Lower lobe of right lung (tissue), 2 donors: ENCODE data around the gene B3GAT2. TPM values are rescaled to one million over a fixed set of nuclear protein-coding genes. Genes with fewer than 3 reads are reported as not detected.

ENCODE experiments used
- ATAC-seq, 2 donors: fragments of 200-7000 bp; cut with Tn5 transposase; one replicate each; pipeline ENCODE4 v1.9.1; 2020 to 2022; ENCODE audit warnings: mild to moderate bottlenecking in 2 of 2, moderate library complexity in 2 of 2
- DNase-seq: peaks from one replicate; pipeline ENCODE4 v3.0.0-alpha.2; 2020
- H3K27ac ChIP-seq: fragments of 200-600 bp; one replicate; pipeline ENCODE4 v1.8.0; 2022
- H3K27me3 ChIP-seq: fragments of 200-600 bp; one replicate; pipeline ENCODE4 v1.8.0; 2022; ENCODE audit warnings: low read depth
- H3K36me3 ChIP-seq: fragments of 200-600 bp; one replicate; pipeline ENCODE4 v1.8.0; 2022; ENCODE audit warnings: mild to moderate bottlenecking
- H3K4me1 ChIP-seq: fragments of 200-600 bp; one replicate; pipeline ENCODE4 v1.8.0; 2022
- H3K4me3 ChIP-seq: fragments of 200-600 bp; one replicate; pipeline ENCODE4 v1.8.0; 2022; ENCODE audit warnings: mild to moderate bottlenecking
- H3K9me3 ChIP-seq: fragments of 200-600 bp; one replicate; pipeline ENCODE4 v1.8.0; 2022
- CTCF ChIP-seq: fragments of 200-600 bp; IDR thresholded peaks from one replicate; pipeline ENCODE4 v1.8.0; 2022; ENCODE audit warnings: antibody characterized with exemption, mild to moderate bottlenecking
- intact Hi-C: fragments of 100-400 bp; cut with DNase I; formaldehyde crosslinking; loops from one replicate; pipeline ENCODE4 v1.11.0; 2022
- total RNA-seq: library from RNA; stranded (reverse); fragmentation: NEBNext Ultra II Directional; extraction: Animal tissue kit (Norgen Biotek cat#: 25700); gene quantifications from one replicate; pipeline ENCODE4 v1.2.1, GENCODE V29; 2021
- donor health status: DM: no; HTN: yes; CAD: no; lungs with severe emphysema.

The B3GAT2 gene
- total RNA-seq, 1 donor from 2014 or later = 0.12 TPM

GRCh38 chr6:70863343-70863742 lies 93.5 kb downstream of the B3GAT2 start:
- no peak overlapping the region for H3K4me3 ChIP-seq
- intact Hi-C loops = no loop called here
- no peaks in the 10 kb centered on the region for H3K9me3 ChIP-seq
- H3K27ac ChIP-seq = no peak overlapping the region
- no peak for TF ChIP-seq CTCF
- no peak for DNase-seq
- no peaks in the 10 kb centered on the region for H3K4me1 ChIP-seq
- H3K27me3 ChIP-seq = no peaks in the 10 kb centered on the region
- H3K36me3 ChIP-seq = peaks cover 36% of the 10 kb centered on the region
- no peak for ATAC-seq

- H3K27ac ChIP-seq = no peak overlapping the region
- no peak for ATAC-seq
- intact Hi-C loops = no loop called here
These were observed 95.9 kb downstream of the B3GAT2 start for GRCh38 chr6:70860920-70861319.

GRCh38 chr6:70860045-70860444 lies 96.8 kb downstream of the B3GAT2 start:
- DNase-seq (no peak), ATAC-seq (no peak)
- Histone ChIP-seq H3K27ac (no peak overlapping the region), H3K9me3 (no peaks in the 10 kb centered on the region), H3K4me3 (no peak overlapping the region), H3K36me3 (peaks cover 49% of the 10 kb centered on the region), H3K4me1 (no peaks in the 10 kb centered on the region), H3K27me3 (no peaks in the 10 kb centered on the region)
- intact Hi-C loops = no loop called here
- TF ChIP-seq CTCF = no peak

More at GRCh38 chr6:70860920-70861319, 95.9 kb downstream of the B3GAT2 start:
- TF ChIP-seq CTCF = no peak
- H3K4me1 ChIP-seq = no peaks in the 10 kb centered on the region
- no peaks in the 10 kb centered on the region for H3K27me3 ChIP-seq
- H3K9me3 ChIP-seq = no peaks in the 10 kb centered on the region
- no peak overlapping the region for H3K4me3 ChIP-seq
- no peak for DNase-seq
- peaks cover 49% of the 10 kb centered on the region for H3K36me3 ChIP-seq

- no peak for ATAC-seq
- no peaks in the 10 kb centered on the region for H3K27me3 ChIP-seq
- H3K9me3 ChIP-seq = no peaks in the 10 kb centered on the region
- DNase-seq = no peak
- peaks cover 59% of the 10 kb centered on the region for H3K36me3 ChIP-seq
- H3K4me1 ChIP-seq = no peaks in the 10 kb centered on the region
- intact Hi-C loops = no loop called here
- no peak for TF ChIP-seq CTCF
- no peak overlapping the region for H3K27ac ChIP-seq
- H3K4me3 ChIP-seq = no peak overlapping the region
These were observed 99.3 kb downstream of the B3GAT2 start for GRCh38 chr6:70857387-70858077.

GRCh38 chr6:70852667-70853246 lies 104.1 kb downstream of the B3GAT2 start:
- no peak for TF ChIP-seq CTCF
- ATAC-seq = no peak

More at GRCh38 chr6:70852667-70853246, 104.1 kb downstream of the B3GAT2 start:
- Histone ChIP-seq H3K36me3 (peaks cover 19% of the 10 kb centered on the region), H3K27me3 (no peaks in the 10 kb centered on the region), H3K4me1 (no peaks in the 10 kb centered on the region), H3K27ac (no peak overlapping the region), H3K4me3 (no peak overlapping the region), H3K9me3 (no peaks in the 10 kb centered on the region)
- no peak for DNase-seq
- intact Hi-C loops = no loop called here
